Astrocyte (in vitro differentiated cells and primary cell): ENCODE data around the gene PPL. TPM values are rescaled to one million over a fixed set of nuclear protein-coding genes. Genes with fewer than 3 reads are reported as not detected.

ENCODE experiments used
- DNase-seq: peaks from one replicate; pipeline ENCODE4 v3.0.0-alpha.2; 2010; ENCODE audit warnings: low read depth
- FAIRE-seq: peaks from 2 replicates; lab custom pipeline; 2011; peaks lifted over from hg19 to GRCh38; lab: Jason Lieb, UNC
- H2AFZ ChIP-seq: 2 replicates; pipeline ENCODE4 v1.6.0; 2012; ENCODE audit warnings: low read depth, low read length, inconsistent platforms
- H3K27ac ChIP-seq: 2 replicates; pipeline ENCODE4 v1.5.1; 2011; ENCODE audit warnings: low read depth, low read length, inconsistent platforms
- H3K27me3 ChIP-seq: 2 replicates; pipeline ENCODE4 v1.6.0; 2011; ENCODE audit warnings: low read length, inconsistent platforms; ENCODE audit not compliant: insufficient read depth
- H3K36me3 ChIP-seq: 2 replicates; pipeline ENCODE4 v1.5.1; 2011; ENCODE audit warnings: low read length, inconsistent platforms; ENCODE audit not compliant: insufficient read depth
- H3K4me1 ChIP-seq: 2 replicates; pipeline ENCODE4 v1.5.1; 2011; ENCODE audit warnings: low read length, inconsistent platforms; ENCODE audit not compliant: insufficient read depth
- H3K4me2 ChIP-seq: 2 replicates; pipeline ENCODE4 v1.6.0; 2012; ENCODE audit warnings: low read length, inconsistent platforms
- H3K4me3 ChIP-seq: 2 replicates; pipeline ENCODE4 v1.5.1; 2011; ENCODE audit warnings: low read depth, mild to moderate bottlenecking, low read length, inconsistent platforms; ENCODE audit not compliant: insufficient read depth
- H3K79me2 ChIP-seq: 2 replicates; pipeline ENCODE4 v1.6.0; 2012; ENCODE audit warnings: mild to moderate bottlenecking, low read length, inconsistent platforms; ENCODE audit not compliant: insufficient read depth
- H3K9ac ChIP-seq: 2 replicates; pipeline ENCODE4 v1.6.0; 2012; ENCODE audit warnings: mild to moderate bottlenecking, low read length, inconsistent platforms
- H3K9me3 ChIP-seq: 2 replicates; pipeline ENCODE4 v1.5.1; 2012; ENCODE audit warnings: low read depth, mild to moderate bottlenecking, low read length, inconsistent platforms; ENCODE audit not compliant: insufficient read depth
- H4K20me1 ChIP-seq: 2 replicates; pipeline ENCODE4 v1.6.0; 2012; ENCODE audit warnings: low read length, inconsistent platforms; ENCODE audit not compliant: insufficient read depth
- H3K27ac Mint-ChIP-seq: one replicate; pipeline ENCODE4 v1.8.0; 2021; ENCODE audit warnings: mild to moderate bottlenecking, mixed read lengths; ENCODE audit not compliant: unreplicated experiment
- H3K27me3 Mint-ChIP-seq: one replicate; pipeline ENCODE4 v1.8.0; 2021; ENCODE audit warnings: low read depth, mixed read lengths; ENCODE audit not compliant: unreplicated experiment
- H3K36me3 Mint-ChIP-seq: one replicate; pipeline ENCODE4 v1.8.0; 2021; ENCODE audit warnings: low read depth, mixed read lengths; ENCODE audit not compliant: unreplicated experiment
- H3K4me1 Mint-ChIP-seq: one replicate; pipeline ENCODE4 v1.8.0; 2021; ENCODE audit warnings: low read depth, mixed read lengths; ENCODE audit not compliant: unreplicated experiment
- H3K4me3 Mint-ChIP-seq: one replicate; pipeline ENCODE4 v1.8.0; 2021; ENCODE audit warnings: mild to moderate bottlenecking, moderate library complexity, mixed read lengths; ENCODE audit not compliant: unreplicated experiment
- H3K9me3 Mint-ChIP-seq: one replicate; pipeline ENCODE4 v1.8.0; 2021; ENCODE audit warnings: mild to moderate bottlenecking, mixed read lengths; ENCODE audit not compliant: unreplicated experiment
- CTCF ChIP-seq: IDR thresholded peaks from 2 replicates; pipeline ENCODE4 v1.5.1; 2011; ENCODE audit warnings: low read depth, mild to moderate bottlenecking, inconsistent platforms, low read length, moderate library complexity; ENCODE audit not compliant: insufficient read depth
- EZH2 ChIP-seq: IDR thresholded peaks from 2 replicates; pipeline ENCODE4 v1.6.1; 2012; ENCODE audit warnings: mild to moderate bottlenecking, low read length, inconsistent platforms; ENCODE audit not compliant: insufficient read depth
- total RNA-seq: library from RNA; stranded (reverse); gene quantifications from 2 replicates; pipeline ENCODE4 v1.2.1, GENCODE V29; 2021

PPL gene
- total RNA-seq, 1 donor from 2014 or later: 12.3 TPM

GRCh38 chr16:4904108-4904941 is 32.6 kb downstream of the PPL start:
- Histone ChIP-seq H3K4me3 (no peak overlapping the region), H3K36me3 (no peaks in the 10 kb centered on the region), H3K27me3 (peaks cover 14% of the 10 kb centered on the region), H3K4me1 (no peaks in the 10 kb centered on the region), H2AFZ (no peak overlapping the region), H4K20me1 (no peaks in the 10 kb centered on the region), H3K9ac (no peak overlapping the region), H3K4me2 (no peak overlapping the region), H3K27ac (no peak overlapping the region), H3K9me3 (no peaks in the 10 kb centered on the region), H3K79me2 (no peaks in the 10 kb centered on the region)
- Mint-ChIP-seq H3K9me3 (peaks cover 1% of the 10 kb centered on the region), H3K36me3 (no peaks in the 10 kb centered on the region), H3K27me3 (peaks cover 14% of the 10 kb centered on the region), H3K4me3 (no peak overlapping the region), H3K27ac (no peak overlapping the region), H3K4me1 (no peaks in the 10 kb centered on the region)
- no peak for TF ChIP-seq CTCF
- TF ChIP-seq EZH2: no peak
- FAIRE-seq: no peak
- no peak for DNase-seq

GRCh38 chr16:4902038-4902437 is 34.9 kb downstream of the PPL start:
- Mint-ChIP-seq H3K27me3 (peaks cover 14% of the 10 kb centered on the region), H3K4me1 (no peaks in the 10 kb centered on the region), H3K27ac (no peak overlapping the region), H3K9me3 (peaks cover 4% of the 10 kb centered on the region), H3K36me3 (peaks cover 5% of the 10 kb centered on the region), H3K4me3 (no peak overlapping the region)
- no peak overlapping the region for H3K4me2 ChIP-seq
- no peak overlapping the region for H3K27ac ChIP-seq
- H3K9me3 ChIP-seq: no peaks in the 10 kb centered on the region
- DNase-seq: no peak
- no peaks in the 10 kb centered on the region for H4K20me1 ChIP-seq
- H3K4me3 ChIP-seq: no peak overlapping the region
- TF ChIP-seq EZH2 (no peak), CTCF (no peak)
- no peaks in the 10 kb centered on the region for H3K79me2 ChIP-seq
- no peaks in the 10 kb centered on the region for H3K4me1 ChIP-seq
- no peak for FAIRE-seq
- H3K9ac ChIP-seq: no peak overlapping the region
- H2AFZ ChIP-seq: no peak overlapping the region
- no peaks in the 10 kb centered on the region for H3K36me3 ChIP-seq
- peaks cover 14% of the 10 kb centered on the region for H3K27me3 ChIP-seq

GRCh38 chr16:4900750-4901149 is 36.2 kb downstream of the PPL start:
- H3K9me3 ChIP-seq: no peaks in the 10 kb centered on the region
- no peak overlapping the region for H3K9ac ChIP-seq
- peaks cover 14% of the 10 kb centered on the region for H3K27me3 Mint-ChIP-seq
- H3K36me3 ChIP-seq: no peaks in the 10 kb centered on the region
- H3K79me2 ChIP-seq: no peaks in the 10 kb centered on the region
- FAIRE-seq (no peak), DNase-seq (no peak)
- H3K27ac Mint-ChIP-seq: no peak overlapping the region
- peaks cover 6% of the 10 kb centered on the region for H3K36me3 Mint-ChIP-seq
- H3K4me1 Mint-ChIP-seq: no peaks in the 10 kb centered on the region
- H3K4me2 ChIP-seq: no peak overlapping the region
- H3K9me3 Mint-ChIP-seq: peaks cover 4% of the 10 kb centered on the region
- peaks cover 11% of the 10 kb centered on the region for H3K27me3 ChIP-seq
- H4K20me1 ChIP-seq: no peaks in the 10 kb centered on the region
- no peak overlapping the region for H2AFZ ChIP-seq
- no peaks in the 10 kb centered on the region for H3K4me1 ChIP-seq
- no peak overlapping the region for H3K4me3 Mint-ChIP-seq
- H3K4me3 ChIP-seq: no peak overlapping the region
- no peak for TF ChIP-seq CTCF
- TF ChIP-seq EZH2: no peak
- no peak overlapping the region for H3K27ac ChIP-seq
